CD8-positive, alpha-beta memory T cell (primary cell): ENCODE results near the gene TSHZ2. TPM values are rescaled to one million over a fixed set of nuclear protein-coding genes. Genes with fewer than 3 reads are reported as not detected.

Experiments used
- CTCF ChIA-PET: fragments of 350-600 bp; sonication (Branson Sonifier 250); formaldehyde crosslinking; loops from one replicate; lab custom pipeline; 2021; ENCODE audit warnings: antibody characterized with exemption; lab: Charles Lee
- POLR2A ChIA-PET: fragments of 350-600 bp; sonication (Branson Sonifier 250); formaldehyde crosslinking; loops from one replicate; lab custom pipeline; 2021; ENCODE audit warnings: antibody characterized with exemption; lab: Charles Lee
- DNase-seq, 5 donors: peaks; one replicate each; pipeline versions ENCODE4 v3.0.0 to v3.0.0-alpha.2; 2020 to 2022; ENCODE audit warnings: mixed read lengths in 1 of 5
- H3K27ac ChIP-seq: one replicate; pipeline ENCODE4 v1.7.0; 2013; ENCODE audit warnings: low read depth, mild to moderate bottlenecking, low read length, moderate library complexity
- H3K27me3 ChIP-seq: 2 replicates; pipeline ENCODE4 v1.7.0; 2013; ENCODE audit warnings: low read length, mild to moderate bottlenecking; ENCODE audit not compliant: insufficient read depth, poor library complexity, severe bottlenecking
- H3K36me3 ChIP-seq: 2 replicates; pipeline ENCODE4 v1.7.0; 2013; ENCODE audit warnings: mild to moderate bottlenecking, low read length, moderate library complexity; ENCODE audit not compliant: insufficient read depth
- H3K4me1 ChIP-seq: 2 replicates; pipeline ENCODE4 v1.7.0; 2013; ENCODE audit warnings: mild to moderate bottlenecking, low read length, moderate library complexity; ENCODE audit not compliant: insufficient read depth
- H3K4me3 ChIP-seq: 2 replicates; pipeline ENCODE4 v1.7.0; 2013; ENCODE audit warnings: mild to moderate bottlenecking, low read length
- H3K9me3 ChIP-seq: 2 replicates; pipeline ENCODE4 v1.7.0; 2013; ENCODE audit warnings: mild to moderate bottlenecking, low read length
- H3K27ac Mint-ChIP-seq, 8 donors: one replicate each; pipeline ENCODE4 v1.8.0; 2020 to 2021; ENCODE audit warnings: mixed read lengths in 8 of 8, mild to moderate bottlenecking in 6 of 8, inconsistent platforms in 3 of 8, moderate library complexity in 3 of 8
- H3K27me3 Mint-ChIP-seq, 2 donors: one replicate each; pipeline ENCODE4 v1.8.0; 2020 to 2021; ENCODE audit warnings: mixed read lengths in 2 of 2, mild to moderate bottlenecking in 1 of 2, moderate library complexity in 1 of 2
- H3K36me3 Mint-ChIP-seq, 3 donors: one replicate each; pipeline ENCODE4 v1.8.0; 2020 to 2021; ENCODE audit warnings: mixed read lengths in 3 of 3, inconsistent platforms in 1 of 3, mild to moderate bottlenecking in 1 of 3
- H3K4me1 Mint-ChIP-seq, 3 donors: one replicate each; pipeline ENCODE4 v1.8.0; 2020 to 2021; ENCODE audit warnings: mixed read lengths in 3 of 3, inconsistent platforms in 1 of 3, mild to moderate bottlenecking in 1 of 3
- H3K4me3 Mint-ChIP-seq, 7 donors: one replicate each; pipeline ENCODE4 v1.8.0; 2020 to 2021; ENCODE audit warnings: mixed read lengths in 7 of 7, mild to moderate bottlenecking in 6 of 7, moderate library complexity in 4 of 7, inconsistent platforms in 2 of 7
- H3K9me3 Mint-ChIP-seq, 5 donors: one replicate each; pipeline ENCODE4 v1.8.0; 2020 to 2022; ENCODE audit warnings: mixed read lengths in 5 of 5, mild to moderate bottlenecking in 3 of 5, moderate library complexity in 2 of 5, inconsistent platforms in 1 of 5
- polyA plus RNA-seq: library from polyadenylated mRNA; unstranded; fragments of 300-500 nt; fragmentation: Illumina TruSeq; gene quantifications from one replicate; pipeline ENCODE4 v1.2.3, GENCODE V29; 2021
- total RNA-seq, 2 experiments: library from RNA; stranded (reverse); gene quantifications; one replicate each; pipeline ENCODE4 v1.2.3, GENCODE V29; 2021

TSHZ2 gene
- total and polyA plus RNA-seq, 3 experiments from 2014 or later: 0.10 to 1.6 (median 1.5) TPM

DNA sequence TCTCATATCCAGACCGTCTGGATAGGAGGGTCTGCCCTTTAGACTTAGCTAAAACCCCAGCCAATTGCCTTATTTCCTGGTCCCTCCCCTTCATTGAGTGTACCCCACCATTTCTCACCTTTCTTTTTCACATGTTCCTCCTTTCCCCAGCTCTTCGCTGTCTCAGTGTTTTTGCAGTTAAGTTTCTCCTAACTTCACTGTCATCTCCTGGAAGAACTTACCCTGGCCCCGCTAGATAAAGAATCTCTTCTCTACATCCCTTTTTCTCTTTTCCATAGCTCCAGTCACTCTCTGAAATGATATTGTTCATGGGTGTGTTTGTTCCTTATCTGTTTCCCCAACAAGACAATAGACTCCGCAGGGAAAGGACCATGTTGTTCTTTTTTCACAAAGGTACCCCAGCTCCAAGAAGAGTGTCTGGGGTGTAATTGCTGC is 208.8 kb downstream of the TSHZ2 start:
- POLR2A ChIA-PET: no interaction called here
- H3K4me1 Mint-ChIP-seq: no peaks in the 10 kb centered on the region

DNA sequence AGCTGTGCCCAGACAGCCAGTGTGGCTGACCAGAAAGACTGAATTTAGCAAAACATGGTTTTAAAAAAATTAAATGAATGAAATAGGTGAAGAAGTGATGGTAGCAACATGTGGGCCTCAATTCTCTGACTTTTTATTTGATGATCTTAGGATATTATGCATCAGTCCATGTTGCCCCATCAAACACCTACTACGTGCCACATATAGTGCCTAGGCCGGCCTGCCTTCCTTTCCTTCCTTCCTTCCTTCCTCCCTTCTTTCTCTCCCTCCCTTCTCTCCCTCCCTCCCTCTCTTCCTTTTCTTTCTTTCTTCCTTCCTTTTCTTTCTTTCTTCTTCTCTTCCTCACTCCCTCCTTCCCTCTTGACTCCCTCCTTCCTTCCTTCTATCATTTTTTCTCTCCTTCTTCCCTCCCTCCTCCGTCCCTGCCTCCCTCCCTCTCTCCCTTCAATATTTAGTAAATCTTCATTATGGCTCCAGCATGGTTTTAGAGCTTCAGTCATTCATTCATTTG is 209.8 kb downstream of the TSHZ2 start:
- H3K27ac Mint-ChIP-seq: no peak overlapping the region
- no peak overlapping the region for H3K4me3 Mint-ChIP-seq
- ChIA-PET POLR2A (no interaction called here), CTCF (no interaction called here)
- Histone ChIP-seq H3K4me3 (no peak overlapping the region), H3K4me1 (no peaks in the 10 kb centered on the region), H3K9me3 (no peaks in the 10 kb centered on the region), H3K27me3 (no peaks in the 10 kb centered on the region), H3K36me3 (no peaks in the 10 kb centered on the region), H3K27ac (no peak overlapping the region)
- H3K9me3 Mint-ChIP-seq: peaks cover 0 to 2% (median 0%) of the 10 kb centered on the region in 5 donors
- no peaks in the 10 kb centered on the region for H3K36me3 Mint-ChIP-seq
- H3K27me3 Mint-ChIP-seq: peaks cover 12 to 56% of the 10 kb centered on the region in 2 donors
- no peaks in the 10 kb centered on the region for H3K4me1 Mint-ChIP-seq
- no peak for DNase-seq

More for the DNA sequence above, 208.8 kb downstream of the TSHZ2 start:
- Histone ChIP-seq H3K27ac (no peak overlapping the region), H3K9me3 (no peaks in the 10 kb centered on the region), H3K36me3 (no peaks in the 10 kb centered on the region), H3K4me1 (no peaks in the 10 kb centered on the region), H3K27me3 (no peaks in the 10 kb centered on the region), H3K4me3 (no peak overlapping the region)
- H3K27ac Mint-ChIP-seq: no peak overlapping the region
- H3K9me3 Mint-ChIP-seq: no peaks in the 10 kb centered on the region
- CTCF ChIA-PET: no interaction called here
- no peaks in the 10 kb centered on the region for H3K36me3 Mint-ChIP-seq
- no peak overlapping the region for H3K4me3 Mint-ChIP-seq
- no peak for DNase-seq
- peaks cover 7 to 55% of the 10 kb centered on the region in 2 donors for H3K27me3 Mint-ChIP-seq

DNA sequence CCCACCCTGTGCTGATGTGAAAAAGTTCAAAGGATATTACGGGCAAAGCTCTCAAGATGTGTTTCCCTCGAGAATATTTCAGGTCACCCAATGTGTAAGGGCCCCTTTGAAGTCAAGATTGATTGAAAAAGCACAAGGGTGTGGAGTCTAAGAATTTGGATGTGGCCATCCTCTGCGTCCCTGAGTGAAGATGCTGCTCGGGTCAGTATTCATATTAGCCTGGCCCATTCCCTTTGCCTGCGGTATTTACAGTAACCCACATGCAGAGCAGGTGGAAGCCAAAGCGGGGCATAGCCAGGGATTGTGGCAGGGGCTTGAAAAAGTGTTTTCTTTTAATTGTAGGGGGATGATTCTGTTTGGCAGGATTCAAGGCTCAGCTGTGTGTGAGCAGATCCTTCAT is 211.0 kb downstream of the TSHZ2 start:
- no peaks in the 10 kb centered on the region for H3K4me1 ChIP-seq
- no peak overlapping the region for H3K4me3 ChIP-seq
- CTCF ChIA-PET: no interaction called here
- H3K9me3 ChIP-seq: no peaks in the 10 kb centered on the region
- Mint-ChIP-seq H3K27me3 (peaks cover 12 to 57% of the 10 kb centered on the region in 2 donors), H3K4me3 (no peak overlapping the region), H3K9me3 (peaks cover 0 to 2% (median 0%) of the 10 kb centered on the region in 5 donors), H3K36me3 (no peaks in the 10 kb centered on the region), H3K27ac (no peak overlapping the region), H3K4me1 (no peaks in the 10 kb centered on the region)
- no peak for DNase-seq
- POLR2A ChIA-PET: no interaction called here
- H3K27me3 ChIP-seq: no peaks in the 10 kb centered on the region
- no peak overlapping the region for H3K27ac ChIP-seq
- no peaks in the 10 kb centered on the region for H3K36me3 ChIP-seq

DNA sequence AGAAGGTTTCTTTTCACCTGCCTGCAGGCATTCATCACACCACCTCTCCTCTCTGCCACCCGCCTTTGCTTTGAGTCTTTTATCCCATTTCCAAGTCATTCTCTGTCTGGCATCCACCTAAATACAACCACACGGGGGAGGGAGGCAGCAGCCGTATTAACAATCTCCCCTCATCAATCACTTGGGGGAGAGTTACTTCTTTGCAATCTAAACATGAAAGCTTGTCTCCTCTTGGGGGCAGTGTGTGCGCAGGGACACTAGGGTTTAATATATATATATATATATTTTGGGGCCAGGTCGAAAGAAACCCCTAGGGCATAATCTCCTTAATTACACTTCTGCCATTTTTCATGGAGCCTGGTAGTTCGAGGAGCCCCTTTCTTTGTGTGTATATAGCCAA is 214.5 kb downstream of the TSHZ2 start:
- no peaks in the 10 kb centered on the region for H3K27me3 ChIP-seq
- no peak overlapping the region for H3K27ac Mint-ChIP-seq
- no peaks in the 10 kb centered on the region for H3K9me3 ChIP-seq
- H3K27ac ChIP-seq: no peak overlapping the region
- peaks cover 10 to 48% of the 10 kb centered on the region in 2 donors for H3K27me3 Mint-ChIP-seq
- no peaks in the 10 kb centered on the region for H3K36me3 ChIP-seq
- peaks cover 0 to 2% (median 0%) of the 10 kb centered on the region in 5 donors for H3K9me3 Mint-ChIP-seq
- H3K4me3 Mint-ChIP-seq: no peak overlapping the region
- ChIA-PET POLR2A (no interaction called here), CTCF (interaction anchor here (1.0 kb wide), 1 partner anchor 29 kb away, joined by 3 read pairs; no protein-coding TSS in a partner anchor)
- DNase-seq: no peak
- H3K36me3 Mint-ChIP-seq: no peaks in the 10 kb centered on the region
- H3K4me3 ChIP-seq: no peak overlapping the region
- H3K4me1 Mint-ChIP-seq: no peaks in the 10 kb centered on the region
- no peaks in the 10 kb centered on the region for H3K4me1 ChIP-seq

DNA sequence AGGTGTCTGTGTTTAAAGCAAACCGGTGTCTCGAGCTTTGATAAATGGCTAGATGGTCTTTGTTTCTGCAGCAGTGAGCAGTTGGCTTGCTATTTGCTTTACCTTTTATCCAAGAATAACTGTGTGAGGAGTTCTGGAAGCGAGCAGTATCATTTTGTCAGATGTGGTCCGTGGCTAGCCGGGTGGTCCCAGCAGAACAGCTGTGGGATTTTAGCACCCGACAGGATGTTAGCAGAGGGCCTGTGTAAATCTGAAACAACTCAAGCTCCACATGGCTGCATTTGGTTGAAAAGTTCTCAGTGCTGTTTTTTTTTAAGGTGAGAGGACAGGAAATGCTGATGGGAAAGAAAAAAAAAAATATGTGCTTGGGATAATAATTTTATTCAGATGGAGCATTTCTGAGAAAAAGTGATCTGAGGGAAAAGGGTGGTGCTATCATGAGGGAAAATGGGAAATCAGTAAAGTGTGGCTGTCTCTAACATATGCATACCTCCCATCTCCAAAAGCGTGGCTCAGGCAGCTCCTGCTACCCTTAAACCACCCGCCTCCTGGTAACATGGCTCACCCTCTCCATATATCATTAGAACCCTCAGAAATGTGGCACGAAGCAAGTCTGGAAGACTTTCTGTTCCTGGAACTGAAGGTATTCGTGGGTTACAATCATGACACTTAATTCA is 215.4 kb downstream of the TSHZ2 start:
- H3K4me3 Mint-ChIP-seq: no peak overlapping the region
- H3K4me3 ChIP-seq: no peak overlapping the region
- H3K27me3 ChIP-seq: no peaks in the 10 kb centered on the region
- no peaks in the 10 kb centered on the region for H3K36me3 Mint-ChIP-seq
- DNase-seq: no peak
- H3K27ac Mint-ChIP-seq: no peak overlapping the region
- no peak overlapping the region for H3K27ac ChIP-seq
- no peaks in the 10 kb centered on the region for H3K4me1 Mint-ChIP-seq
- ChIA-PET POLR2A (no interaction called here), CTCF (no interaction called here)
- H3K9me3 Mint-ChIP-seq: peaks cover 0 to 2% (median 0%) of the 10 kb centered on the region in 5 donors
- no peaks in the 10 kb centered on the region for H3K9me3 ChIP-seq
- H3K36me3 ChIP-seq: no peaks in the 10 kb centered on the region
- H3K4me1 ChIP-seq: no peaks in the 10 kb centered on the region
- H3K27me3 Mint-ChIP-seq: peaks cover 8 to 55% of the 10 kb centered on the region in 2 donors

DNA sequence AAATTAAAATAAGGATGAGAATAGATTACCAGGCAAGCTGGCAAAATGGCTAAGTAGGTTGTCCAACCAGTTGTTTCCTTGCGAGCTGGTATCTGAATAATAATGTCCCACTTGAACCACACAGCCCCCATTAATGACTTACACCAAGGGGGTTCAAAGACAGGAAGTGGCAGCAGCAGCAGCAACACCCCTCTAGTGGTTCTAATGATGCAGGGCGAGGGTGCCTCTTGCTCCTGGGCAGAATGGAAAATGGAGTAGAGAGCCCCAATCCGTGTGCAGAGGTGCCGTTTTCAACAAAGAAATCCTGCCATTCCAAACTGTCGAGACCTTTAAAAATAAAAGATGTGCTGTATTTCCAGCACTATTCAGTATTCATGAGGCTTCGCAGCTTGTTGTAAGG is 218.1 kb downstream of the TSHZ2 start:
- Mint-ChIP-seq H3K27me3 (peaks cover 8 to 56% of the 10 kb centered on the region in 2 donors), H3K4me1 (no peaks in the 10 kb centered on the region), H3K27ac (no peak overlapping the region), H3K9me3 (peaks cover 0 to 2% (median 0%) of the 10 kb centered on the region in 5 donors), H3K36me3 (no peaks in the 10 kb centered on the region), H3K4me3 (no peak overlapping the region)
- Histone ChIP-seq H3K4me3 (no peak overlapping the region), H3K27ac (no peak overlapping the region), H3K36me3 (no peaks in the 10 kb centered on the region), H3K9me3 (no peaks in the 10 kb centered on the region), H3K4me1 (no peaks in the 10 kb centered on the region), H3K27me3 (no peaks in the 10 kb centered on the region)
- ChIA-PET CTCF (no interaction called here), POLR2A (no interaction called here)
- DNase-seq: no peak

DNA sequence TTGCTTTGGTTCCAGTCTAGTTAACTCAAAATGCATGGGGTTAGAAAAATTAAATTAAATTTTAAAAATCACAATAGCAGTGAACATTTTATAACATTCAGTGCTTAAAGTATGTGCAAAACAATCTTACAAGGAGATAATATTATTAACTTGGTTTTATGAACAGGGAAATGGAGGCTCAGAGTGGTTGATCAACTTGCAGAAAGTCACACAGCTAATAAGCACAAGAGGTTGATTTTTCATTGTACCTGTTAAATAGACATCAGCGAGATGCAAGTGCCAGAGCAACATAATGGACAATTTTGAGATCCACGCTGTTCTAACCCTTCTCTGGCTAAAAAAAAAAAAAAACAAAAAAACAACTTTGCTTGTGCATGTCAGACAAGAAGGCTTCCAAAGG is 219.8 kb downstream of the TSHZ2 start:
- Histone ChIP-seq H3K27me3 (no peaks in the 10 kb centered on the region), H3K4me3 (no peak overlapping the region), H3K36me3 (no peaks in the 10 kb centered on the region), H3K27ac (no peak overlapping the region), H3K4me1 (no peaks in the 10 kb centered on the region), H3K9me3 (no peaks in the 10 kb centered on the region)
- Mint-ChIP-seq H3K9me3 (no peaks in the 10 kb centered on the region), H3K4me3 (no peak overlapping the region), H3K27me3 (peaks cover 5 to 60% of the 10 kb centered on the region in 2 donors), H3K4me1 (no peaks in the 10 kb centered on the region), H3K27ac (no peak overlapping the region), H3K36me3 (no peaks in the 10 kb centered on the region)
- ChIA-PET POLR2A (no interaction called here), CTCF (interaction anchor here (1.1 kb wide), 1 partner anchor 880 kb away, joined by 4 read pairs; no protein-coding TSS in a partner anchor)
- no peak for DNase-seq
